ENCODE measurements around the gene ITCH. TPM values are rescaled to one million over a fixed set of nuclear protein-coding genes. Genes with fewer than 3 reads are reported as not detected.

ITCH gene
- total RNA-seq, 1 experiment from 2014 or later, result 78.8 TPM

DNA sequence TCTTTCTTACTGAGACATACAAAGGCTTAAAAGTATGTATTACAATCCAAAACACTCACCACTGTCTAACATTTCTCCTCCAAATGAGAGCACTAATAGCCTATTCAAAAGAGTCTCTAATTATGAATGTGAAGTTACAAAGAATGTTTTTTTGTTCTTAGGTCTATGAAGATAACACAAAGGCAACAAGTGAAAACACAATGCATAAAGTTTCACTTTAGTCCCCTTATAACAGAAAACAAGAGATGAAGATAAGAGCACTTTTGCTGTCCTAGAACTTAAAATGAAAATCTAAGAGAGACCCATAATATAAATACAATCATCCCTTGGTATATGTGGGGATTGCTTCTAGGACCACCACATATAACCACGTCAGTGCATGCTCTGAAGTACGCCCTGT, 25.6 kb downstream of the ITCH start:
- intact Hi-C loops (cut with micrococcal nuclease), result no loop called here
- H3K9me3 ChIP-seq (ENCODE audit: control insufficient read depth in 1 of 2, insufficient read depth in 1 of 2, low read depth in 1 of 2, low read length in 2 of 2), result no peaks in the 10 kb centered on the region
- ChIA-PET RAD21 (ENCODE audit: low non-redundant PET in 1 of 2, low total read pairs in 2 of 2, uncharacterized antibody in 2 of 2, unreplicated experiment in 2 of 2) (no interaction called here), POLR2A (no interaction called here), CTCF (no interaction called here)
- no peak overlapping the region for H2AFZ ChIP-seq (ENCODE audit: low read depth, low read length, poor library complexity, severe bottlenecking)
- peak overlapping the region; percentile 34 for H3K27ac ChIP-seq (ENCODE audit: low read depth, low read length)
- H3K9ac ChIP-seq (ENCODE audit: low read length), result peak overlapping the region; percentile 21; the same call in 1 of the 2 replicates
- no TSS peak for BruUV-seq (replicated peaks)
- ATAC-seq (no peak), DNase-seq (ENCODE audit: low read depth, low spot score) (no peak)
- TF ChIP-seq, protein P1, sequence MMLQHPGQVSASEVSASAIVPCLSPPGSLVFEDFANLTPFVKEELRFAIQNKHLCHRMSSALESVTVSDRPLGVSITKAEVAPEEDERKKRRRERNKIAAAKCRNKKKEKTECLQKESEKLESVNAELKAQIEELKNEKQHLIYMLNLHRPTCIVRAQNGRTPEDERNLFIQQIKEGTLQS (IDR thresholded peaks at IDR 0.05), result no peak
- no peak for TF ChIP-seq YY1 (IDR thresholded peaks at IDR 0.05; ENCODE audit: extremely low read depth, insufficient replicate concordance, low read depth, low read length)
- no peak for TF ChIP-seq TCF7L2 (IDR thresholded peaks at IDR 0.05; ENCODE audit: borderline replicate concordance, extremely low read depth, insufficient read depth, insufficient read length)
- TF ChIP-seq EZH2 (IDR thresholded peaks at IDR 0.05), result no peak
- TF ChIP-seq FOSL1 (IDR thresholded peaks at IDR 0.05; ENCODE audit: low read depth), result no peak
- TF ChIP-seq, protein P2, sequence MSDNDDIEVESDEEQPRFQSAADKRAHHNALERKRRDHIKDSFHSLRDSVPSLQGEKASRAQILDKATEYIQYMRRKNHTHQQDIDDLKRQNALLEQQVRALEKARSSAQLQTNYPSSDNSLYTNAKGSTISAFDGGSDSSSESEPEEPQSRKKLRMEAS (IDR thresholded peaks at IDR 0.05), result no peak
- TF ChIP-seq EZH2phosphoT487 (IDR thresholded peaks at IDR 0.05; ENCODE audit: borderline replicate concordance), result no peak
- no peak for TF ChIP-seq POLR2AphosphoS5 (IDR thresholded peaks at IDR 0.05; ENCODE audit: low read depth, low read length)
- no peak for TF ChIP-seq SIN3A (IDR thresholded peaks at IDR 0.05; ENCODE audit: low read depth)
- no peak for TF ChIP-seq ELF1 (IDR thresholded peaks at IDR 0.05; ENCODE audit: borderline replicate concordance, low read depth)
- TF ChIP-seq RAD21 (IDR thresholded peaks at IDR 0.05; ENCODE audit: low read depth), result no peak
- TF ChIP-seq POLR2A (IDR thresholded peaks at IDR 0.05; ENCODE audit: borderline replicate concordance, extremely low read depth, insufficient read depth, insufficient read length), result no peak
- no peak for TF ChIP-seq SRF (IDR thresholded peaks at IDR 0.05; ENCODE audit: low read depth)
- TF ChIP-seq, protein P3, sequence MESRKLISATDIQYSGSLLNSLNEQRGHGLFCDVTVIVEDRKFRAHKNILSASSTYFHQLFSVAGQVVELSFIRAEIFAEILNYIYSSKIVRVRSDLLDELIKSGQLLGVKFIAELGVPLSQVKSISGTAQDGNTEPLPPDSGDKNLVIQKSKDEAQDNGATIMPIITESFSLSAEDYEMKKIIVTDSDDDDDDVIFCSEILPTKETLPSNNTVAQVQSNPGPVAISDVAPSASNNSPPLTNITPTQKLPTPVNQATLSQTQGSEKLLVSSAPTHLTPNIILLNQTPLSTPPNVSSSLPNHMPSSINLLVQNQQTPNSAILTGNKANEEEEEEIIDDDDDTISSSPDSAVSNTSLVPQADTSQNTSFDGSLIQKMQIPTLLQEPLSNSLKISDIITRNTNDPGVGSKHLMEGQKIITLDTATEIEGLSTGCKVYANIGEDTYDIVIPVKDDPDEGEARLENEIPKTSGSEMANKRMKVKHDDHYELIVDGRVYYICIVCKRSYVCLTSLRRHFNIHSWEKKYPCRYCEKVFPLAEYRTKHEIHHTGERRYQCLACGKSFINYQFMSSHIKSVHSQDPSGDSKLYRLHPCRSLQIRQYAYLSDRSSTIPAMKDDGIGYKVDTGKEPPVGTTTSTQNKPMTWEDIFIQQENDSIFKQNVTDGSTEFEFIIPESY (IDR thresholded peaks at IDR 0.05; ENCODE audit: extremely low read depth, insufficient replicate concordance, low read length), result no peak
- TF ChIP-seq, protein P4, sequence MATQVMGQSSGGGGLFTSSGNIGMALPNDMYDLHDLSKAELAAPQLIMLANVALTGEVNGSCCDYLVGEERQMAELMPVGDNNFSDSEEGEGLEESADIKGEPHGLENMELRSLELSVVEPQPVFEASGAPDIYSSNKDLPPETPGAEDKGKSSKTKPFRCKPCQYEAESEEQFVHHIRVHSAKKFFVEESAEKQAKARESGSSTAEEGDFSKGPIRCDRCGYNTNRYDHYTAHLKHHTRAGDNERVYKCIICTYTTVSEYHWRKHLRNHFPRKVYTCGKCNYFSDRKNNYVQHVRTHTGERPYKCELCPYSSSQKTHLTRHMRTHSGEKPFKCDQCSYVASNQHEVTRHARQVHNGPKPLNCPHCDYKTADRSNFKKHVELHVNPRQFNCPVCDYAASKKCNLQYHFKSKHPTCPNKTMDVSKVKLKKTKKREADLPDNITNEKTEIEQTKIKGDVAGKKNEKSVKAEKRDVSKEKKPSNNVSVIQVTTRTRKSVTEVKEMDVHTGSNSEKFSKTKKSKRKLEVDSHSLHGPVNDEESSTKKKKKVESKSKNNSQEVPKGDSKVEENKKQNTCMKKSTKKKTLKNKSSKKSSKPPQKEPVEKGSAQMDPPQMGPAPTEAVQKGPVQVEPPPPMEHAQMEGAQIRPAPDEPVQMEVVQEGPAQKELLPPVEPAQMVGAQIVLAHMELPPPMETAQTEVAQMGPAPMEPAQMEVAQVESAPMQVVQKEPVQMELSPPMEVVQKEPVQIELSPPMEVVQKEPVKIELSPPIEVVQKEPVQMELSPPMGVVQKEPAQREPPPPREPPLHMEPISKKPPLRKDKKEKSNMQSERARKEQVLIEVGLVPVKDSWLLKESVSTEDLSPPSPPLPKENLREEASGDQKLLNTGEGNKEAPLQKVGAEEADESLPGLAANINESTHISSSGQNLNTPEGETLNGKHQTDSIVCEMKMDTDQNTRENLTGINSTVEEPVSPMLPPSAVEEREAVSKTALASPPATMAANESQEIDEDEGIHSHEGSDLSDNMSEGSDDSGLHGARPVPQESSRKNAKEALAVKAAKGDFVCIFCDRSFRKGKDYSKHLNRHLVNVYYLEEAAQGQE (IDR thresholded peaks at IDR 0.05; ENCODE audit: low read depth), result no peak
- no peak for TF ChIP-seq EGR1 (IDR thresholded peaks at IDR 0.05; ENCODE audit: low read depth)
- no peak for TF ChIP-seq CBX3 (IDR thresholded peaks at IDR 0.05; ENCODE audit: low read depth)
- no peak for TF ChIP-seq JUND (IDR thresholded peaks at IDR 0.05)
- peaks cover 96% of the 10 kb centered on the region for H3K79me2 ChIP-seq (ENCODE audit: insufficient read depth, low read length)
- no peaks in the 10 kb centered on the region for H3K27me3 ChIP-seq (ENCODE audit: insufficient read depth, low read length)
- H3K4me1 ChIP-seq (ENCODE audit: control insufficient read depth in 1 of 2, insufficient read depth in 2 of 2, low read length in 2 of 2), result peaks cover 65 to 82% of the 10 kb centered on the region in 2 experiments
- H4K20me1 ChIP-seq (ENCODE audit: insufficient read depth), result peaks cover 10% of the 10 kb centered on the region; the same call in 1 of the 2 replicates
- no peak overlapping the region for H3K4me3 ChIP-seq (replicated peaks in 1 of 2; ENCODE audit: low read depth in 1 of 2, low read length in 2 of 2)
- H3K36me3 ChIP-seq (ENCODE audit: control insufficient read depth in 1 of 2, insufficient read depth in 2 of 2, low read length in 2 of 2), result peaks cover 0 to 12% of the 10 kb centered on the region in 2 experiments; a peak in 1 of 4 replicates
- H3K9me2 ChIP-seq (ENCODE audit: insufficient read depth), result no peaks in the 10 kb centered on the region
- H3K4me2 ChIP-seq (ENCODE audit: low read length), result peak overlapping the region; percentile 30
